ENCODE results near the gene KCNAB1.

DNA sequence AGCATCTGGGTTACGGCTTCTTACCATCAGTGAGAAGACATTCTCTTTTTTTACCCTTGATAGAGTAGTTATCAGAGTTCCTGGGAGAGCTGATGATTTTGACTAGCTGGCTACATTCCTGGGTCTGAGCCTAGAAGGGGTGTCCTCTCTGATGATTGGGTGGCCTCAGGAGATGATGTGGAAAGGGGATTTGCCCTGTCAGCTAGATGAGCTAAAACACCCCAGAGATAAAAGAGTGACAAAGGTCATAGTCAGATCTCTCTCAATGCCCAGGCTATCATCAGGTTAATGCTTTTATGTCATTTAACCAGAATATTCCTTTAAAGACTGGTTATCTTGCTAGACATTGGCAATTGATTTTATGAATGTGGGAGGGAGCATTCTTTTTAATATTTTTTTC is 130.2 kb downstream of the KCNAB1 start:
- TF ChIP-seq, protein P1, sequence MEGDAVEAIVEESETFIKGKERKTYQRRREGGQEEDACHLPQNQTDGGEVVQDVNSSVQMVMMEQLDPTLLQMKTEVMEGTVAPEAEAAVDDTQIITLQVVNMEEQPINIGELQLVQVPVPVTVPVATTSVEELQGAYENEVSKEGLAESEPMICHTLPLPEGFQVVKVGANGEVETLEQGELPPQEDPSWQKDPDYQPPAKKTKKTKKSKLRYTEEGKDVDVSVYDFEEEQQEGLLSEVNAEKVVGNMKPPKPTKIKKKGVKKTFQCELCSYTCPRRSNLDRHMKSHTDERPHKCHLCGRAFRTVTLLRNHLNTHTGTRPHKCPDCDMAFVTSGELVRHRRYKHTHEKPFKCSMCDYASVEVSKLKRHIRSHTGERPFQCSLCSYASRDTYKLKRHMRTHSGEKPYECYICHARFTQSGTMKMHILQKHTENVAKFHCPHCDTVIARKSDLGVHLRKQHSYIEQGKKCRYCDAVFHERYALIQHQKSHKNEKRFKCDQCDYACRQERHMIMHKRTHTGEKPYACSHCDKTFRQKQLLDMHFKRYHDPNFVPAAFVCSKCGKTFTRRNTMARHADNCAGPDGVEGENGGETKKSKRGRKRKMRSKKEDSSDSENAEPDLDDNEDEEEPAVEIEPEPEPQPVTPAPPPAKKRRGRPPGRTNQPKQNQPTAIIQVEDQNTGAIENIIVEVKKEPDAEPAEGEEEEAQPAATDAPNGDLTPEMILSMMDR (IDR thresholded peaks at IDR 0.05; ENCODE audit: insufficient read depth, low read length, poor library complexity, severe bottlenecking): no peak
- TF ChIP-seq EZH2phosphoT487 (conservative IDR thresholded peaks at IDR 0.05; ENCODE audit: low read length): no peak
